HG03378 (cell line): ENCODE measurements around the gene FTSJ3.
A peak's percentile ranks its signal among the peaks of the same experiment; 100 is the strongest.
"Not testable (repeated sequence)": the region's sequence is repeated elsewhere in the genome, so short reads cannot be mapped to it uniquely, and the experiment has no call there.

ENCODE experiments used
- ATAC-seq: cut with Tn5 transposase; IDR thresholded peaks from one replicate; pipeline ENCODE4 v1.9.1; 2021; ENCODE audit warnings: mild to moderate bottlenecking, moderate library complexity; ENCODE audit not compliant: unreplicated experiment

Gene FTSJ3

DNA sequence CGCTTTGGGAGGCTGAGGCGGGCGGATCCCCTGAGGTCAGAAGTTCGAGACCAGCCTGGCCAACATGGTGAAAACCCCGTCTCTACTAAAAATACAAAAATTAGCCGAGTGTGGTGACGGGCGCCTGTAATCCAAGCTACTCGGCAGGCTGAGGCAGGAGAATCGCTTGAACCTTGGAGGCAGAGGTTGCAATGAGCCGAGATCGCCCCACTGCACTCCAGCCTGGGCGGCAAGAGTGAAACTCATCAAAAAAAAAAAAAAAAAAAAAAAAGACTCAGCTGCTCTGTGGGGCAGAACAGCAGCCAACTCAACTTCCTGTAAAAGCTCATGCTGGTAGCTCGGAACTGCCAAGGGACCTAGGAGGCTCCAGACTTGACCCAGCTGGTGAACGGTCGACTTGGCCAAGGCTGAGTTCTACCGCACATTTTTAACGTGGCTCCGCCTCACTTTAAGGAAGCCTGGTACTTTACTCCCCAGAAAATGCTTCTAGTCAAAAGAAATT, 16.0 kb upstream of the FTSJ3 start:
- not testable (repeated sequence) for ATAC-seq

DNA sequence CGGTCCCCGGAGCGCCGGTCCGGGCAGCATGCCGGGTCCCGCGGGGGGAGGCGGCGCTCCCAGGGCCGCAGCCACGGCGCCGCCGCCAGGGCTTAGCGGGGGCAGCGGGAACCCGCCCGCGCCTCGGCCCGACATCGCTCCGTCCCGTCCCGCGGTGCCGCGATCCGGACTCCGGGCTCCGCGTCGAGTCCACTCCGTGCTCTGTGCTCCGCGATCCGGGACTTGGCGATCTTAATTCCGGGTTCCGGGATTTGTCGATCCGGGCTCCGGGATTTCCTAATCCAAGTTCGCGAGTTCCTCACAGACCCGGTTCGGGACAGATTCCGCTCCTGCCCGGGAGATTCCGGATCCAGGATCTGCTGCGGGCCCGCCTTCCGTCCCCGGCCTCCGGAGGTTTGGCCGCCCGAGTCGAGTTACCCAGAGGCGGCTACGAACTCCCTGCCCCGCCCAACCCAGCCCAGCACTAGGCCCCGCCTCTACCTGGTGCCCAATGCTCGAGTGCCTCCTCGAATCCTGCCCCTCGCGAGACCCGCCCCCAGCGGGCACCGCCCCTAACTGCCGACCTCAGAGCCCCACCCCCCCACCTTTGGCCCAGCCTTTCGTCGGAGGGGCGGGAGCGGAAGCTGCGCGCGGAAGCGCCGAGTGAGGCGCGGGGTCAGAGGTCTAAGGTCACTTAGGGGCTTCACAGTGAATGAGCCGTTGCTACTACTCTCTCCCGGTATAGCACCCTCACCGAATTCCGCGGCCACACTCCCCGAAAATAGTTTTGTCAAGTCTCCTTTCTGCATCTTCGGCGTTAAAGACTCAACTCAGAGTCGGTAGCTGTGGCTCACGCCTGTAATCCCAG, 15.3 kb upstream of the FTSJ3 start, which contains the start of gene SMARCD2:
Gene SMARCD2, minus strand, starts transcription at position 146 of the 847 bp plus-strand sequence. Its CDS starts 11 bp downstream, at position 135.
- ATAC-seq: peak; percentile 61

DNA sequence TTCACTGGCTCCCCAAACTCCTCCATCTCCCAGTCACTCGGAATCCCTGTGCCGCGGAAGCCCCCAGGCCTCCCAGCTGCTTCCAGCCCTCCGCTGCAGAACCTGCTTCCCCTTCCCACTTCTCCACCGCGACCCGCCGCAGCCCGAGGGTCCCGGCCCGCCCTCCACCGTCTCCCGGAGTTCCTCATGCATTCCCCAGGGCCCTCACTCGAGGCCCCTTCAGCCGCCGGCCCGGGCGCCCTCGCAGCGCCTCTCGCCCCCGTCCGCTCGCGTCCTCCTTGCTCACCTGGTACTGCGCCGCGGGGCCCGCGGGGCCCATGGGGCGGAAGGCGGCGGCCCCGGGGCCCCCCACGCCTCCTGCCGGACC, 14.7 kb upstream of the FTSJ3 start:
- ATAC-seq: no peak

DNA sequence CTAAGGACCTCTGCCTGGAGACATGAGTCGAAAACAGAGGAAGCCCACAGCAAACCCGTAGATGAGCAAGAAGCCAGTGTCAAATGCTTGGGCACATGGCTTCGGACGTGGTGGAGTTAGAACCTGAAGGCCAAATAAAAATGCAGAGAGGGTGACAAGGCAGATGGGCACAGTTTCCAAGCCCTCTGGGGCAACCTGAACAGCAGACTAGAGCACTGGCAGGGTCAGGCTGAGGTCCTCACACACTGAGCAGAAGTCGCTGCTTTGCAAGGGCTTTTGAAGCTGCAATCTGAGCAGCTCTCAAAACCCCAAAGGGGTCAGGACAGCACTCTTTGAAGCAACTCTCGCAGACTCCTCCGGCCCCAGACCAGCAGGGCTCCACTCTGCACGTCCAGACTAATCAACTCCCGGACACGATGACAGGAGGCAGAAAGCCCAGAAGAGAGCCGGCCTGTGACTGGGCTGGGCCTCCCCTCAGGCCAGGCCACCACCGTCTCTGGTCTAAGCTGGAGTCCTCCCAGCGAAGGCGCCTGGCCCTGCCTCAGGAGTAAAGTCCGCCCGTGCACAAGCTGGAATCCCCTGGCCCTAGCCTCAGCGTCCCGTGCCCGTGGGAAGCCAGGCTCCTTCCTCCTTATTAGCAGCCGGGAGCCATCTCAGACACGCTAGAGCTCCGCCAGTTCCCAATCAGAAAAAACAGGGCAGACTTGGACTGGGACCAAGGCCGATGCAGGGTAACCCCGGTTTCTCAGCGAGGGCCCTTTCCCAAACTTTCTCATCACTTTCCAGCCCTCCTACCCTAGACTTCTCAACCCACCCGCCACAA, 14.1 kb upstream of the FTSJ3 start:
- ATAC-seq: no peak

DNA sequence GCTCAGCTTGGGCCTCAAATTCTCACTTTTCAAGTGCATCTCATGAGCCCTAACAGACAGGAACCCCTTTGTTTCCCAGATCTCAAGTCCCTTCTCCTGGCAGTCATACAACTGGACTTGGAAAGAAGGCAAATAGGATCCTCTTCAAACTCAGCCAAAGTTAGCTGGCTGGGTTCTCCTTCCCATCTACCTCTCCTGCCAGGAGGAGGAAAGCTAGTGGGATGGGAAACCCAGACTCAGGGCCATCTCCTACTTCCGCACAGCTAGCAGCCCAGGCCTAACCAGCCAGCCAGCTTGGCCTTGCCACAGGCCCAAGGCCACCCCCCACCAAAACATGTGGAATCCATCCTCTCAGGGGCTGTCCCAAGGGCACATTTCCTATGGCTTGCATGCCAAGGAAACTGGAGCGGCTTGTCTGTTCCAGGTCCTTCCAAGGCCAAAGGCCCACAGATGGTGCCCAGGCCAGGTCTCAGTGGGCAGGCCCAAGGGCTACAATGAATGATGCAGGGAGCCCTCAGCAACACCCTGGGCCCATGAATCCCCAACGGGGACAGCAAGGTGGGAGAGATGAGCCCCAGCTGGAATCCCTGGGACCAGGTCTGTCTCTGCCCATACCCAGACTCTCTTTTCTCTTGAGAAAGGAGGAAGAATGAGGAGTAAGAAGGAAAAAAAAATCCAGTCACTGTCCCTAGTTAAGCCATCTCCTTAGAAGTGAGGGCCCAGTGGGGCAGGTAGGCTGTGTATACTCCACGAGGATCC, 13.3 kb upstream of the FTSJ3 start:
- no peak for ATAC-seq

DNA sequence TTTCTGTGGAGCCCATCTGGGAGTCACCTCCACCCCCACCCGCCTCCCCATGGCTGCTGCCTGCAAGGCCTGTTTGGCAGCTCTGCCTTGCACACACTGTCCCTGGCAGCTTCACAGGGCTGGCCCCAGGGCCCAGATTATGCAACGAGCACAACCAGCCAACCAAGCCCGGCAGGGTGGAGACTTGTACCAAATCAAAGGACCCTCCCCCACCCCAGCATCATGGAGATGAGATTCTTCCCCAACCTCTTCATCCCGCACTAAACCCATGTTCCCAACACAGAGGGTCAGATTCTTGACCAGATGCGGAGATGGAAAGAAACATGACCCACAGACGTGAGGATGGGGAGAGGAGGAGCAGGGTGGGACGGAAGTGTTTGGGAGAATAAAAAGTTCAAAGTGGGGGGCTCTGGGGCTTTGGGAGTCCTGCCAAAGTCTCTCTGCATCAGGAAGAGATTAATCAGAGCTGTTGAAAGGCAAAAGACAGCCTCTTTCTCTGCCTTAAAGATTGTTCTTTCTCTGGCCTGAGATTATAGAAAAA, 11.2 kb upstream of the FTSJ3 start:
- no peak for ATAC-seq

DNA sequence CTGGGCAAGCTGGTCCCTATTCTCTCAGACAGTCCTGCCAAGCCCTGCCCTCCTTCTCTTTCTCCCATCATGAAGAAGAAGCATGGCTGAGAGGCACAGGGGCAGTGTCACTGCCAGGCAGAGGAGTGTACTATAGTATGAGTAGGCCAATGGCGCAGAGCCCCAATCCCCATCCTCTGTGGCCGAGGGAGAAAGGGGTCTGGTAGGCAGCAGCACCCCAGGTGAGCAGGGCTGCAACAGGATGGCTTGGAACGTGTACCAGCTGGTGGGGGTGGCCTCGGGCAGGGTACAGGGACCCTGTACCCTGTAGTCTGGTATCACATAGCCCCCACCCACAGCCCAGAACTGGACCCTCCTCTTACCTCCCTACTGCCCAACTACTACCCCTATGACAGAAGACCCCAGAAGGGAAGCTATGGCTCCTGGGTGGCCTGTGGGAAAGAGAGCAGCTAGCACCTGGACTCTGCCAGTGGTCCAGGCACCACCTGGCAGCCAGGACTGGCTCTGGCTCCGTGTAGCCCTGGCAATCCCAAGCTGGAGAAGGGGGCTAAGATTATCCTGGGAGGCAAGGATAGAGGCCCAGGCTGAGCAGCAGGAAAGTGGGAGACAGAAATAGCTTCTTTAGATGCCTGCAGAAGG, 10.6 kb upstream of the FTSJ3 start:
- ATAC-seq: no peak

DNA sequence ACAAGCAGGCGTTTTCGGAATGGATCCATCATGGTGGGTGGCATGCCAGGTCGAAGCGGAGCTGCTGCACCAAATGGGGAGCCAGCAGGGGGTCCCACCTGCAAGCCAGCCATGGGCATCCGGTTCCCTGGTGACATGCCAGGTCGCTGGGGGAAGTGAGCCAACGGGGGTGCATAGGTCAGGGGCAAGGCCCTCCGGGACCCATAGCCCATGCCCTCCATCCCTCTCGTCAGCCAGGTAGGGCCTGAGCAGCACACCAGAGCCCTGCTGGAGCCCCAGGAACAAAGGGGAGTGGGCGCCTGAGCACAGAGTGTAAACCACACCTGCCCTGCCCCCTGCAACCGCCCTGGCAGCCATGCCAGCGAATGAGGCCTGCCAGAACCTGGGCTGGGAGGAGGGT, 10.0 kb upstream of the FTSJ3 start:
- ATAC-seq: no peak

DNA sequence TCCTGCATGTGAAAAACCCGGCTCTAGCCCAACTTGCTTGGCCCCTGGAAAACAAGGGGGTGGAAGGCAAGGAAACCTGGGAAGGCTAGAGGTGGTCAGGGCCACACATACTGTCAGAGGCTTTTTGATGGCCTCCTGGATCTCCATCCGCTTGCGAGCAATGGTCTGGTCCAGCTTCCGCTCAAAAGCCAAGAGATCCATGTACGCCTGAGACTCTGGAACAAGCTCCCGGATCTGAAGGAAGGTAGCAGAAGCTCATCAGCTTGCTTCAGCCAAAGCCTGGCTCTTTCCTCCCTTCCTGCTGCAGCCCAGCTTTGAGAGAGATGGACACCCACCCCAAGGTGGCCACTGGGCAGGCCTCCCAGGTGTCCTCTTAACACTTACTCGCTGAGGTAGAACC, 9.3 kb upstream of the FTSJ3 start:
- no peak for ATAC-seq

DNA sequence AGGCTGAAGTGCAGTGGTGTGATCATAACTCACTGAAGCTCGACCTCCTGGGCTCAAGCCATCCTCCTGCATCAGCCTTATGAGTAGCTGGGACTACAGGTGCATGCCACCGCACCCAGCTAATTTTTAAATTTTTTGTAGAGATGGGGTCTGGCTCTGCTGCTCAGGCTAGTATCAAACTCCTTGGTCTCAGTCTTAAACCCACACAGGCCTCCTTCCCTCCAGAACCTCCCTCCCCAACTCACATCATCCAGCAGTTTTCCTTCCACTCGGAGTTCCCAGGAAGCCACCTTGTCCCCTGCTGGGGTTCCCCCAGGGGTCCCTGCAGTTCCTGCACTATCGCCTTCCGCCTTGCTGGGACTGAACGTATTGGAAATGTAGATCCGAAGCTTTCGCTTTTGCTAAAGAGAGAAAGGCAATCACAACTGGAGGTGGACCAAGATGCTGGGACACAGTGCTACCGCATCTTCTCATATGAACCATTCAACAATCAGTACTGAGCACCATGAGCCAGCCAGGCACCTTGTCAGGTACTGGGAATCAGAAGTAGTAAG, 7.8 kb upstream of the FTSJ3 start:
- no peak for ATAC-seq

DNA sequence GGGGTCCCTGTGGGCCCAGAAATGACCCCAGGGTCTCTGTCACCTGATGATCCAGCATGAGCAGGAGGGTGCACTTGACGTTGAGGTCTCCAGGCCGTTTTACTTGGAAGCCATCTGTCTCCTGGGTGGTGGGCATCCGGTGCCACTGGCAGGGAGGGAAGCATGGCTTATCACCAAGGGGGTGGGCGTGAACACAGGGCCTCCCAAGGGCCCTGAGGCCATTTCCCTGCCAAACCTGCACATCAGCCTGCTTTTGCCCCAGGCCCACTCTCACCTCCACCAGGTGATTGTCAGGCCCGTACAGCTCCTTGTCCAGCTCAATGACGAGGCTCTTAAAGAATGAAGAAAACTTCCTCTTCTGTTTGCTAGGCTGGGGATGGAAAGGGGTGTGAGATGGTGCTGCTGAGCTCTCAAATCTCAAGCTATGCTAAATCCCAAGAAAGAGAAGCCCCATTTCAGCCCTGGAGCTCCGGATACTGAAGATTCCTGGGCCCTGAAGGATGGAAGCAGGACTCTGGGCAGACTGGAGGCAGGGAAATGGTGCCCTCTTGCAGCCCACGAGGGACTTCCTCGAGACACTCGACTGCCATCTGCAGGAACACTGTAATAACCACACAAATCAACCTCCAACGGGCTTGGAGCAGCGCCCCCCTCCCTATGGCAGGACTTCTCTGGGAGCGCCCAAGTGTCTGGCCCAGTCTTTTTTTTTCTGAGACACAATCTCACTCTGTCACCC, 7.1 kb upstream of the FTSJ3 start:
- ATAC-seq: peak; percentile 57

DNA sequence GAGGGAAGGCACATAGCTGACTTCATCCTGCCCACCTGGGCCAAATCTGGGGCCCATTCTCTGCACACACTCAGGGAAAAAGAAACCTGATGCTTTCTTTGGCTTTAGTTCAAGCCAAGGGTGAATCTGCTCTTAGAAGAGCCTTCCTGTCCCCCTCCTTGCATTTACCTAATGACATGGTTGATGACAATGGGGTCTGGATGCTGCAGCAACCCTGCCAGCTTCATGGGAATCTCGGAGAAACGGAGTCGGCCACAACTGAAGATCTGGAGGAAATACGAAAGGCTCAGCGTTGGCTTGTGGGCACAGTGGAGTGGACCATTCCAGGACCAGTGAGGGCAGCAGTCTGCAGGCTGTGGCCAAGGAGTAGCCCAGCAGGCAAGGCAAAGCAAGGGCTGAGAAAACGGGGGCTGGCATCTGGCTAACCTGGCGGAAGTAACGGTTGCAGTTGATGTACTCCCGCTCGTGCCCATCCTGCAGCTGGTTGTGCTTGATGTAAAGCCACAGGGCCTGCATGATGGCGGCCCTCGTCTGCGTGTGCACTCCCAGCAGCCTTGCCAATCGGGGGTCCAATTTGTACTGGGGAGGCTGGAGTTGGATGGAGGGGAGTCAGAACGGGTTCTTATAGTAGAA, 6.4 kb upstream of the FTSJ3 start:
- no peak for ATAC-seq

DNA sequence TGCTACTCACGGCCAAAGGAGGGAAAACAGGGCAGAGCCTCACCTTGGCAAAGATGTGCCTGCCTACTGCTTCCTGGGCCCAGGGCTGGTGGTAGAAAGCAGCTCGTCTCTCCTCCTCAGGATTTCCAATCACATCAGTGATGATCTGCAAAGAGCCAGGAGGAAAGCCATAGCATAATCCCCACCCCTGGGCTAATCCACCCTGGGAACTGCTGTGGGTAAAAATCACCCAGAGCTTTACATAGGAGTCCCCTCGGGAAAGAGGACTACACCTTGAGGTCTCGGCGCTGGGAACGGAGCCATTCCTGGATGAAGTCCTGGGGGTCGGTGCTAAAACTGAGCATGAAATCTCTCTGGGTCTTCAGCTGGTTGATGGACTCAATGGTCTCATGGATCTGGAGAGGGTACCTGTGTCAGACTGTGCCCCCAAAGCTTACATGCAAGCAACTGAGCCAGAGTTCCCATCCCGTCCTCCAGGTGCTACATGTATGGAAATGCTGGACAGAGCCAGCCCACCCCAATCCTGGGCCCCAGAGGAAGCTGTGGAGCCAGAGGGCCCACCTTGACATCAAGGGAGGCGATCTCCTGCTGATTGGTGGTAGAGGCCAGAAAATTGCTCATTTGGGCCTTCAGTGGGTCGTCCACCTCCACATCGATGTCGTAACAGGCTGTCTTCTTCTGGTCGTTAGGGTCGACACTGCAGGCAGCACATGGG, 5.7 kb upstream of the FTSJ3 start:
- no peak for ATAC-seq

DNA sequence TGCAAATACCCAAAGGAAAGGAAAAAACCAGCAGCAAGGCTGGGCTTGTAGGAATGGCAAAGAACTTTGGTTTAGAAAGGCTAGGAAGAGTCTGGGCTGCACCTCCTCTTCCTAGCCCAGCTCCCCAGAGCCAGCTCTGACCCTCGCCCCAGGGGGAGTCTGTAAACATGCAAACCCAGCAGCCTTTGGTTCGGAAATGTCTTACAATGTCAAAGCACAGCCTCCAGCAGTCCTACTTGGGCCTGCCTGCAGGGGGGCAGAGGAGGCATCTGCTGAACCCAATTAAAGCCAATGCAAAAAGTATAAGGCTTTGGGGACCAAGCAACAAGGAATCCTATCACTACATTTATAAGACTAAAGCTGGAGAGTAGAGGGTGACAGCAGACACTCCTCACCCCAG, 5.0 kb upstream of the FTSJ3 start:
- no peak for ATAC-seq

DNA sequence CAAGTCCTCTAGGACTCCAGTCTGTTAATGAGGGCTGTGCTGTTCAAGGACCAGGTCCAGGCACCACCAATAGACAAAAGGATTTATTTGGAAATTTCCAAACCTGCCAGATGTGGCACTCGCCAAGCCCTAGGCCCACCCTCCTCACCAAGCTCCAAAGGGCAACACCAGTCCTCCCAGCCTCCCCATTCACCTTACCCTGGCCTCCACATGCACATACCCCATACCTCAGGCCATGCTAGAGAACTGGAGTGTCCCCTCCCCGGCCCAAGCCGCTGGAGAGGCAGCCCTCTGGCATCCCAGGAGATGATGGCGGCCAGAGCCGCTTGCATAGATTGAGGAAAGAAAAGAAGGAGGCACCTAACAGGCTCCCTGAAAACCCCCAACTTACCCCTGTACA, 4.6 kb upstream of the FTSJ3 start:
- no peak for ATAC-seq

DNA sequence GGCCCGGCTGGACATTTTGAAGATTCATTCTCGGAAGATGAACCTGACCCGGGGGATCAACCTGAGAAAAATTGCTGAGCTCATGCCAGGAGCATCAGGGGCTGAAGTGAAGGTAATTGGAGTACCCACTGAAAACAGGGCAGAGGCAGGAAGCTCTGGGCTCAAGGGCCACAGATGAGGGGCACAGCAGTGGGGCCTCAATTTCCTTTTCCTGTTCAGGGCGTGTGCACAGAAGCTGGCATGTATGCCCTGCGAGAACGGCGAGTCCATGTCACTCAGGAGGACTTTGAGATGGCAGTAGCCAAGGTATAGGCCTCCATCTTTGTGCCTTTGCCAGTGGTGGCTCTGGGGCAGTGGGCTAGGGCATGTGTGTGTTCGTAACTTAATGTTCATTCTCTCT, 4.0 kb upstream of the FTSJ3 start:
- ATAC-seq: no peak

DNA sequence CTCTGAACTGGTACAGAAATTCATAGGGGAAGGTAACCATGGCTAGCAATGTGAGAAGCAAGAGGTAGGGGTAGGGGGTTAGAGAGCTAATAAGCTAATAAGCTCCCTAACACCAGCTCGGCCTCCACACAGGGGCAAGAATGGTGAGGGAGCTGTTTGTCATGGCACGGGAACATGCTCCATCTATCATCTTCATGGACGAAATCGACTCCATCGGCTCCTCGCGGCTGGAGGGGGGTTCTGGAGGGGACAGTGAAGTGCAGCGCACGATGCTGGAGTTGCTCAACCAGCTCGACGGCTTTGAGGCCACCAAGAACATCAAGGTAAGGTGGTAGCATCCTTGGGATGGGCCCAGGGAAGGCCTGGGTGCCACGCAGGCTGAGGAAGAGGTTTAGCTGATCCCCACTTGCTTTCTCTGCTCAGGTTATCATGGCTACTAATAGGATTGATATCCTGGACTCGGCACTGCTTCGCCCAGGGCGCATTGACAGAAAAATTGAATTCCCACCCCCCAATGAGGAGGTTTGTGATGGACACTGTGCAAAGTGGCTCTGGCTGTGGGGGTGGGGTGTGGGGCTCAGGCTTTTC, 3.5 kb upstream of the FTSJ3 start:
- no peak for ATAC-seq

DNA sequence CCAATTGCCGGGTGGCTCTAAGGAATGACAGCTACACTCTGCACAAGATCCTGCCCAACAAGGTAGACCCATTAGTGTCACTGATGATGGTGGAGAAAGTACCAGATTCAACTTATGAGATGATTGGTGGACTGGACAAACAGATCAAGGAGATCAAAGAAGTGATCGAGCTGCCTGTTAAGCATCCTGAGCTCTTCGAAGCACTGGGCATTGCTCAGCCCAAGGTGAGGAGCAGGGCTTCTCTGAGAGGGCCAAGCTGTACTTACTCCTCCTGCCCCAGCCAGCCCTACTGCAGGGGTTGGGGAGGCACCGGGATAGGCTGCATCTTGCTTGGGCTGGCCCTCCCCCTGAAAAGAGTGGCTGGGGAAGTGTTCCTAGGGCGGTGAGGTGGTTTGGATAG, 2.8 kb upstream of the FTSJ3 start:
- no peak for ATAC-seq
